Activated CD4-positive, alpha-beta T cell treated with anti-CD3 and anti-CD28 coated beads for 36 hours (primary cell): Measurements from ENCODE around the gene TNFSF8. TPM values are rescaled to one million over a fixed set of nuclear protein-coding genes. Genes with fewer than 3 reads are reported as not detected.

Experiments used
- ATAC-seq: fragments of 200-7000 bp; cut with Tn5 transposase; one replicate; pipeline ENCODE4 v1.10.0; 2021; ENCODE audit warnings: mild to moderate bottlenecking, moderate library complexity
- CTCF ChIA-PET: fragments of 350-600 bp; sonication (Branson Sonifier 250); formaldehyde crosslinking; loops from one replicate; lab custom pipeline; 2021; ENCODE audit warnings: antibody characterized with exemption; lab: Charles Lee
- POLR2A ChIA-PET: fragments of 350-600 bp; sonication (Branson Sonifier 250); formaldehyde crosslinking; loops from one replicate; lab custom pipeline; 2021; ENCODE audit warnings: antibody characterized with exemption, inconsistent platforms; lab: Charles Lee
- DNase-seq: peaks from one replicate; pipeline ENCODE4 v3.0.0-alpha.2; 2020
- H3K27ac Mint-ChIP-seq: one replicate; pipeline ENCODE4 v1.8.0; 2021; ENCODE audit warnings: mixed read lengths
- H3K27me3 Mint-ChIP-seq: one replicate; pipeline ENCODE4 v1.8.0; 2021; ENCODE audit warnings: mixed read lengths
- H3K36me3 Mint-ChIP-seq: one replicate; pipeline ENCODE4 v1.8.0; 2021; ENCODE audit warnings: low read depth, mixed read lengths
- H3K4me1 Mint-ChIP-seq: one replicate; pipeline ENCODE4 v1.8.0; 2021; ENCODE audit warnings: mixed read lengths
- H3K4me3 Mint-ChIP-seq: one replicate; pipeline ENCODE4 v1.8.0; 2021; ENCODE audit warnings: mild to moderate bottlenecking, moderate library complexity, mixed read lengths
- H3K9me3 Mint-ChIP-seq: one replicate; pipeline ENCODE4 v1.8.0; 2021; ENCODE audit warnings: low read depth, mixed read lengths
- intact Hi-C, 2 experiments: fragments of 100-400 bp; cut with DNase I in 1 of 2; cut with micrococcal nuclease in 1 of 2; formaldehyde crosslinking; loops; one replicate each; pipeline versions ENCODE4 v1.14.2 to v1.15.1; 2022 to 2024; cut with DNase I, micrococcal nuclease
- total RNA-seq, 2 experiments: library from RNA; stranded (reverse); gene quantifications; one replicate each; pipeline ENCODE4 v1.2.3, GENCODE V29; 2021

TNFSF8 gene
- total RNA-seq, 2 experiments from 2014 or later: 42.3 to 48.2 TPM

DNA sequence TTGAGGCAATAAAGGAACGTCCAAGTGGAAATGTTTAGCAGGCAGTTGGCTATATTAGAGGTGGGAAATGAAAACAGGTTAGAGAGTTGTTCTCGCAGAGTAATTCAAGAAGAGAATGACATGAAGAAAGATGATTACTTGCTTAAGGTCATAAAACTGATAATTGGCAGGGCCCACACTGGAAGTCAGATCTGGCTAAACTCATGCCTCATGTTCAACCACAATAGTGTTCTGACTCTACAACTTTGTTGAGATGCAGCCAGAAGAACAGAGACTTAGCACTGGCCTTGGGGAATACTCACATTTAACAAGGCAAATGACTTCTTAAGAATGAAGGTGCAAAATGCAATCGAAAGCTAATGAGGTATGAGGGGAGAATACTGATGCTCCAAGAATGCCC lies 27.2 kb upstream of the TNFSF8 start:
- H3K4me1 Mint-ChIP-seq: peaks cover 56% of the 10 kb centered on the region
- peak; percentile 15 for DNase-seq
- ChIA-PET CTCF (interaction anchor here (0.6 kb wide), 1 partner anchor 231 kb away, joined by 4 read pairs; no protein-coding TSS in a partner anchor), POLR2A (interaction anchor here (0.6 to 1.7 kb wide), 2 partner anchors 32 to 151 kb away, joined by 4 to 7 read pairs; no protein-coding TSS in a partner anchor)
- peak overlapping the region; percentile 68 for H3K4me3 Mint-ChIP-seq
- ATAC-seq: peak; percentile 49
- H3K27me3 Mint-ChIP-seq: no peaks in the 10 kb centered on the region
- H3K9me3 Mint-ChIP-seq: peaks cover 28% of the 10 kb centered on the region
- intact Hi-C loops: loop anchor here in 1 of 2 experiments (5.0 kb wide), 1 partner anchor 35 kb away; no protein-coding TSS in a partner anchor
- peak overlapping the region; percentile 96 for H3K27ac Mint-ChIP-seq
- peaks cover 41% of the 10 kb centered on the region for H3K36me3 Mint-ChIP-seq

DNA sequence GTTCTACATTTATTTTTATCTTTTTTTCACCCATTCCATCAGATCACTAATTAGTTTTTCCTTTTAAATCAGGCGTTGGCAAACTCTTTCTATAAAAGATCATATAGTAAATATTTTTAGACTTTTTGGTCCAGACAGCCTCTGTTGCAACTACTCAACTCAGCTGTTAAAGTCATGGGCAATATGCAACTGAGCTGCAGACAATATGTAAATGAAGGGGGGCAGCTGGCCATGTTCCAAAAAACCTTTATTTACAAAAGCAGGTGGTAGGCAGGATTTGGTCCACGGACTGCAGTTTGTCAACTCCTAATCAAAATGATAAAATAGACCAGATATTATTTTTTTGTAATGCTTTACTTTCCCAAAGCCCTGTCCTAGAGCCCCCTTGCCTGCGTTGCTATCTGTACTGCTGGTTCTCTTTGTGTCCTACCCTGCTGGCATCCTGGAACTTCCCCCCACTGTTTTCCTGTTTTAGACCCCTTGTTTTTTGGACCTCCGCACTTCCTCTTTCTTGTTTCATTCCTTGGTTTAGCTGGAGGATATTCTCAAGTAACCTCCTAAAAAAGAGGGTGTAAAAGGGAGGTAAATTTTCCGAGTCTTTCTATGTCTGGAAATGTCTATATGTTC lies 24.7 kb upstream of the TNFSF8 start:
- no peak overlapping the region for H3K27ac Mint-ChIP-seq
- intact Hi-C loops: loop anchor here in 1 of 2 experiments (5.0 kb wide), 1 partner anchor 33 kb away; no protein-coding TSS in a partner anchor
- CTCF ChIA-PET: interaction anchor here (1.8 kb wide), 1 partner anchor 27 kb away, joined by 4 read pairs; no protein-coding TSS in a partner anchor
- POLR2A ChIA-PET: no interaction called here
- no peak overlapping the region for H3K4me3 Mint-ChIP-seq
- DNase-seq: no peak
- no peaks in the 10 kb centered on the region for H3K27me3 Mint-ChIP-seq
- H3K36me3 Mint-ChIP-seq: peaks cover 21% of the 10 kb centered on the region
- no peak for ATAC-seq
- H3K4me1 Mint-ChIP-seq: peaks cover 46% of the 10 kb centered on the region
- peaks cover 8% of the 10 kb centered on the region for H3K9me3 Mint-ChIP-seq

DNA sequence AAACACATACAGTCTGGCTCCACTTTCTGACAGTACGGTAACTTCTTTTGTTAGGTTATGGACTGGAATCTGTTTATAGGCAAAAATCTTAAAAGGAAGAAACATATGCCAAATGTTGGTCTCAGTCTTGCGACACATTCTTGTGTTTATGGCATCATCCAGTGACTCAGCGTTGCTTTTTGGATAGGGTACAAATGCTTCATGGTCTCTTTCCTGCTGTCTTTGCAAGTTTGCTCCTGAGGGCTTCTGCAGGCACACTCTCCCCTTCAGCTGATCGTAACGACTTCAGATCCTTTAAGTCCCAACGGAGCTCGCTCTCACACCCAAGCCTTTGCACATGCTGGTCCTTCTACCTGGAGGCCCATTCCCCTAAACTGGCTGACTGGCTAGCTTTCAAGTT lies 23.6 kb upstream of the TNFSF8 start:
- CTCF ChIA-PET: interaction anchor here (0.8 to 1.8 kb wide), 3 partner anchors 25 to 257 kb away, joined by 3 to 4 read pairs (median 3); no protein-coding TSS in a partner anchor
- no peak overlapping the region for H3K4me3 Mint-ChIP-seq
- peak; percentile 41 for DNase-seq
- peaks cover 35% of the 10 kb centered on the region for H3K4me1 Mint-ChIP-seq
- no peaks in the 10 kb centered on the region for H3K27me3 Mint-ChIP-seq
- H3K9me3 Mint-ChIP-seq: no peaks in the 10 kb centered on the region
- H3K27ac Mint-ChIP-seq: peak overlapping the region; percentile 74
- POLR2A ChIA-PET: no interaction called here
- peak; percentile 37 for ATAC-seq
- H3K36me3 Mint-ChIP-seq: peaks cover 11% of the 10 kb centered on the region
- intact Hi-C loops: no loop called here

DNA sequence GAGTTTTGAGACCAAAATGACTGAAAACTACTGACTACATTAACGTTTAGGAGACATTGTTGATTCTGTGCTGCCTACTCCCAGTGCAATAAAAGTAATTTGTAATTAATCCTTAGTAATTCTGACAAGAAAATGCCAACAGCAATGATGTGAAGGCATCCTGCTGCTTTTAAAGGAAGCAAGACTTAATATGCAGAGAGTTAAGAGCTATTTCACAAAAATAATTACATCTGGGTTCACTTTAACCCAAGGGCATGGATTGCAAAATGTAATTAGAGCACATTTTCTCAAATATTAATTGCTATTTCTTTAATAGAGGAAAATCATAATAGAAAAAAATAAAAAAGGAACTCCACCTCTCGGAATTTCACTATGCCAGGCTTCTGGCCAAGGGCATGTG lies 22.7 kb upstream of the TNFSF8 start:
- no peaks in the 10 kb centered on the region for H3K27me3 Mint-ChIP-seq
- ChIA-PET CTCF (interaction anchor here (0.8 to 2.2 kb wide), 4 partner anchors 11 to 272 kb away, joined by 3 to 5 read pairs (median 3); partner anchors contain the start of gene TNFSF8), POLR2A (no interaction called here)
- ATAC-seq (no peak), DNase-seq (no peak)
- H3K27ac Mint-ChIP-seq: no peak overlapping the region
- intact Hi-C loops: no loop called here
- peaks cover 26% of the 10 kb centered on the region for H3K4me1 Mint-ChIP-seq
- H3K36me3 Mint-ChIP-seq: peaks cover 7% of the 10 kb centered on the region
- no peak overlapping the region for H3K4me3 Mint-ChIP-seq
- no peaks in the 10 kb centered on the region for H3K9me3 Mint-ChIP-seq

DNA sequence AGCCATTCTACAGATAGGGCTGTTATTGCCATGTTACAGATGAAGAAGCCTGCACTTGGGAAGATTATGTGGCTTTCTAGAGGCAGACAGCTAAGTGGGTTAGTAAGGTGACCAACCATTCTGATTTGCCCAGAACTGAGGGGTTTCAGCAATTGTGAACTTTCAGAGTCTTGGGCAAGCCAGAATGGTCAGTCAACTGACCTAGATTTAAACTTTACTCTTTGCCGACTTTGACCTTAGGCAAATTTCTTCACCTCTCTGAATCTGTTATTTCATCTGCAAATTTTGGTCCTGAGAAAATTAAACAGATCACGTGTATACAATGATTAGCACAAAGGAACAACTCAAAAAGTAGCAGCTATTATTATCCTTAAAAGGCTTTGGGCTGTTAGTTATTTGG lies 20.4 kb upstream of the TNFSF8 start:
- ChIA-PET CTCF (interaction anchor here (2.2 kb wide), 1 partner anchor 270 kb away, joined by 5 read pairs; no protein-coding TSS in a partner anchor), POLR2A (no interaction called here)
- ATAC-seq (no peak), DNase-seq (no peak)
- H3K36me3 Mint-ChIP-seq: no peaks in the 10 kb centered on the region
- no peaks in the 10 kb centered on the region for H3K27me3 Mint-ChIP-seq
- H3K9me3 Mint-ChIP-seq: no peaks in the 10 kb centered on the region
- peaks cover 17% of the 10 kb centered on the region for H3K4me1 Mint-ChIP-seq
- intact Hi-C loops: no loop called here
- H3K4me3 Mint-ChIP-seq: no peak overlapping the region
- H3K27ac Mint-ChIP-seq: no peak overlapping the region

DNA sequence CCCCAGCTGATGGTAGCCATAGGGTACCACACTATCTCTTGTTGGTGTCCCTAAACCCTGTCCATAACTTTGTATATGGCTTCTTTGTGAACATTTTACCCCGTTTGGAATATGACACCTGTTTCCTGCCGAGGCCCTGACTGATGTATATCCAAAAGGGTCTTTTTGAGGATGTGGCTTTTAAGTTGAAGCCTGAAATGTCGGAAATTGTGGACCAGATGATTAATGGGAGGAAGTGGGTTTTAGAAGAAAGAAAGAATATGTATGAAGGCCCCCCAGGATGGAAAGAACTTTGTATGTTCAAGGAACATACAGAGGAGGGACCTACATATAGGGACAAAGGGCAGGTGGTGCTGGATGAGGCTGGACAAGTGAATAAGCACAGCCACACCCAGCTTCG lies 16.7 kb upstream of the TNFSF8 start:
- no peak for ATAC-seq
- CTCF ChIA-PET: interaction anchor here (1.0 to 1.3 kb wide), 2 partner anchors 19 to 266 kb away, joined by 4 to 5 read pairs; no protein-coding TSS in a partner anchor
- intact Hi-C loops: no loop called here
- DNase-seq: no peak
- no peaks in the 10 kb centered on the region for H3K9me3 Mint-ChIP-seq
- H3K4me1 Mint-ChIP-seq: peaks cover 7% of the 10 kb centered on the region
- no peaks in the 10 kb centered on the region for H3K36me3 Mint-ChIP-seq
- no peaks in the 10 kb centered on the region for H3K27me3 Mint-ChIP-seq
- POLR2A ChIA-PET: no interaction called here
- H3K4me3 Mint-ChIP-seq: no peak overlapping the region
- H3K27ac Mint-ChIP-seq: no peak overlapping the region

DNA sequence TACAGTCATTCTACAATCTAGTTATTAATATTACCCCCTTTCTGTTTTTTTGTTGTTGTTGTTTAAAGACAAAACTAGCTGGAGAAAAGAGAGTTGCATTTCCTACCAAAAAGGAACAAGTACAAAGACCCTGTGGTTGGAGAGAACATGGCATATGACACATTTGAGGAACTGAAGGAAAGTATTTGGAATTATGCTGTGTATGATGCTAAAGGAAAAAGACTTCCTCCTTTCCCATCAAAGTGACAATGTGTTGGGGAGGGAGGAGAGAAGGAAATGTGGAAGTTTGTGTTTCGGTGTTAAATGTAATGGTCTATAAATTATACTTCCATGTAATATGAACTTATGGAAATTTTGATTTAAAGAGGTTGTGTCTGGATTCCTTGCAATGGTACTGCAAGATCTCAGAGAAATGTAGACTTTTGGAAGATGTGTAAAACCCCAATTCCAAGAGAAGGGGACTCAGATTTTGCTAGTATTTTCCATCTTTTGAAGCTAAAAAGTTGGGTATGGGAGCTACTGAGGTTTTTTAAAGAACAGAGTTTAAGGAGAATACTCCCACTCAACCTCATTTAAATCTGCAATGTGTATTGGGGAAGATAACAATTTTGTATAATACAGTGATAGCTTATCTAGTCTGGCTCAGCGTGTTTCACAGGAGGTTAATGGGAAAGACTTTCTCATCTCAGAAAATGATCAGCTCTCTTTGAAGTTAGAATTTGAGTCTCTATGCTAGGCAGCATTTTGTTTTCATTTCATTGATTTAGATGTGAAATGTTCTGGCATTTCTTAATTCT lies 15.4 kb upstream of the TNFSF8 start:
- Mint-ChIP-seq H3K27me3 (no peaks in the 10 kb centered on the region), H3K27ac (no peak overlapping the region), H3K4me1 (peaks cover 7% of the 10 kb centered on the region), H3K4me3 (no peak overlapping the region), H3K9me3 (no peaks in the 10 kb centered on the region), H3K36me3 (no peaks in the 10 kb centered on the region)
- intact Hi-C loops: no loop called here
- no peak for DNase-seq
- no peak for ATAC-seq
- ChIA-PET CTCF (interaction anchor here (0.8 to 1.3 kb wide), 5 partner anchors 15 to 264 kb away, joined by 3 to 5 read pairs (median 3); no protein-coding TSS in a partner anchor), POLR2A (no interaction called here)

DNA sequence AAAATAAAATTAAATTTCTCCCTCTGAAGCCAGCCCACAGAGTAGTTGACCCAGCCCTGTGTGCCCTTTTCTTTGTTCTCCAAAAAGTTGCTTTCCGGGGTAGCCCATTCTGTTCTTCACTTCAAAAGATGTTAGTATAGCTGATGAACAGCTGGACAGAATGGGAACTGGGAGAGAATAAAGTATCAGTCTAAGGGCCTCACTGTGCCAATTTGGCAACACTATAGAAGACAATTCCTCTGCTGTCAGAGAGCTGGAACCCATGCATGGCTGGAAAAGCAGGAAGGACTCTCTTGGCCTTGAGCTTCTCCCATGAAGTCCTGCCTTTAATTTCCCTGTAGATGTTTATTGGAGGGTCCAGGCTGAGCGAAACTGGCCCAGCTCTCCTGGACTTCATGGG lies 11.0 kb upstream of the TNFSF8 start:
- no peak for DNase-seq

DNA sequence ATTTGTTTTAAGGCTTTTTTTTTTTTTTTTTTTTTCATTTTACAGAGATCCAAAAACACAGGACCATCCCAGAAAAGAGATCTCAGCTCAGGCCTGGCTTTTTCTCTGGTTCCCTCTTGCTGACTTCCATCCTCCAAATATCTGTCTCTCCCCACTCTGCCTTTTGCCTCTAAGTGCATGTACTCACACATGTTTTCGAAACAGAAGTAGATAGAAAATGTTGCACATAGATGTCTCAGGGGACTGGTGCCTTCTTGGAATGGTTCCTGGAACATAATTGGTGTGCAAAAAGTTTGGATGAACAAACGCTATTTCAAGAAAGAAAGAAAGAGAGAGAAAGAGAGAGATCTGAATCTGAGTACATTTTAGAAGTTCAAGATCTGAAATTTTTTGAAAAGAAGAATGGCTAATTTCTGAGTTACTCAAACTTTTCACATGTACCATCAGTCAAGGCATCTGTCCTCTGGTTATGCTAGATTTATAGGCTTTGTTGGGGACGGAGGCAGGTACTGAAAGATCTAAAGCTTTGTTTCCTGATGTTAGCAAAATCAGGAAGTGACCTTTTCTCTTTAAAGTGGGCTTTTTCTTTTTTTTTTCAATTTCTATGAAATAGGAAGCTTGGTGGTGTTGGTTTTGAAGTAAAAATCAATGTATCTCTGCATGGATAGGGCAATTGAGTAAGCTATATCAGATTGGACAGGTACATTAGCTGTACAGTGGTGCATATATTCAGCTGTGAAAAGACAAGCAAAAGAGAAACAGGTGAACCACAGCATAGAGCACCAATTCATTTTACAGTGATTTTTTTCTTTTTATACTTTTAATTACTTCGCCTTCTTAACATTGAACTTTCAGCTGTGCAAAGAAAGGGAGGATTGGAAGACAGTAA lies 8.5 kb upstream of the TNFSF8 start:
- ChIA-PET CTCF (interaction anchor here (0.6 to 1.3 kb wide), 2 partner anchors 11 to 33 kb away, joined by 3 read pairs; no protein-coding TSS in a partner anchor), POLR2A (interaction anchor here (0.6 kb wide), 1 partner anchor 61 kb away, joined by 4 read pairs; no protein-coding TSS in a partner anchor)
- Mint-ChIP-seq H3K36me3 (no peaks in the 10 kb centered on the region), H3K9me3 (no peaks in the 10 kb centered on the region), H3K4me3 (no peak overlapping the region), H3K27me3 (no peaks in the 10 kb centered on the region), H3K27ac (peak overlapping the region; percentile 34), H3K4me1 (peaks cover 18% of the 10 kb centered on the region)
- ATAC-seq: no peak
- intact Hi-C loops: no loop called here
- no peak for DNase-seq

More for the DNA sequence above, 11.0 kb upstream of the TNFSF8 start:
- H3K27ac Mint-ChIP-seq: no peak overlapping the region
- H3K36me3 Mint-ChIP-seq: no peaks in the 10 kb centered on the region
- CTCF ChIA-PET: interaction anchor here (0.6 to 1.3 kb wide), 4 partner anchors 12 to 259 kb away, joined by 3 to 4 read pairs (median 3); no protein-coding TSS in a partner anchor
- H3K4me1 Mint-ChIP-seq: peaks cover 22% of the 10 kb centered on the region
- POLR2A ChIA-PET: no interaction called here
- H3K4me3 Mint-ChIP-seq: no peak overlapping the region
- no peaks in the 10 kb centered on the region for H3K9me3 Mint-ChIP-seq
- intact Hi-C loops: no loop called here
- no peaks in the 10 kb centered on the region for H3K27me3 Mint-ChIP-seq
- ATAC-seq: no peak

DNA sequence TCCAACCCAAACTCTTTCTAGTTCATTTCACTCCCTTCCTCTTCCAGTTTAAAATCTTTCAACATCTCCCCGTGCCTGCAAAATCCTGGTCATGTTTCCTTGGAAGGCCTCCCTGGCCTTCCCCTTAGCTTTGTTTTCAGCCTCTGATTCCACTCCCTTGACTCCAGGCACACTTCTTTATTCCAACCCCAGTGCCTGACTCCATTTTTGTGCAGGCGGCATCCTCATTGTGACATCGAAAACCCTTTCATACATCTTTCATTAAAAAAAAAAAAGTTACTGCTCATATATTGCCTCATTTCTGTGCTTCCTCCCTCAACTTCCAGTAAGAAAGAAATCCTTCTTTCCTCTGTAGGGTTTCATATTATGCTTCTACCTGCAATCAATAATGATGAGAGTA lies 7.1 kb upstream of the TNFSF8 start:
- CTCF ChIA-PET: interaction anchor here (1.2 to 1.8 kb wide), 5 partner anchors 15 to 79 kb away, joined by 3 to 5 read pairs (median 3); no protein-coding TSS in a partner anchor
- no peaks in the 10 kb centered on the region for H3K27me3 Mint-ChIP-seq
- intact Hi-C loops: no loop called here
- H3K4me3 Mint-ChIP-seq: no peak overlapping the region
- POLR2A ChIA-PET: no interaction called here
- ATAC-seq (no peak), DNase-seq (no peak)
- H3K9me3 Mint-ChIP-seq: peaks cover 3% of the 10 kb centered on the region
- no peak overlapping the region for H3K27ac Mint-ChIP-seq
- H3K4me1 Mint-ChIP-seq: peaks cover 24% of the 10 kb centered on the region
- no peaks in the 10 kb centered on the region for H3K36me3 Mint-ChIP-seq
